C4-2B (cell line): Measurements from ENCODE around the gene USP6NL.

Experiments
- H3K27ac ChIP-seq: fragments of 450-650 bp; 2 replicates; pipeline ENCODE4 v1.5.1; 2017
- ZFX ChIP-seq: fragments of 450-650 bp; IDR thresholded peaks from 2 replicates; pipeline ENCODE4 v1.6.1; 2017
- TF ChIP-seq, protein P1 (sequence below): fragments of 450-650 bp; conservative IDR thresholded peaks from 2 replicates; pipeline ENCODE4 v1.5.1; 2017; ENCODE audit warnings: mild to moderate bottlenecking

Gene USP6NL

DNA sequence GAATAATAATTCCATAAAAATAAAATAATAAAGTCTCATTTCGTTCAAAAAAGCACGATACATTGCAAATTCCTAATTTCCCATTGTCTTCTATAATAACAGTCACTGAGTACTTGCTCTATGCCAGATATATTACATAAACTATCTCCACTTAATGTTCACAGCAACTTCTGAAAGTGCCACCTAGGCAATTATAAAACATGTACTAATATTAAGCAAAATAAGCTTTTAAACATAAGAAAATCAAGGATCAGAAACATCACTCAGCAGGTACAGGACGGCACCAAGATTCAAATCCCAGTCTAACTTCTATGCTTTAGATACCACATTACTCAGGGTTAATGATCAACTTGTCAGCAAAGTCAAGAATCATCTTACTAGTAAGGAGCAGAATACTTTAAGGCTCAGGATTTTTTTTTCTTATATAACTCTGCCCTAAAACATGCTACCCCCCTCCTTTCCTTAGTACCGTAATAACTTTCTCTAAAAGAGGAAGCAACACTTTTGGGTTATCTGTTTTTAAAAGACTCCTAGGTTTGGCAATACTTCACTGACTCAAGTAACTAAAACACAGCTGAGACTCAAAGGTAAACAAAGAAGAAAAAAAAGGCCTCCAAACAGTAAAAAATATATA, 51.3 kb downstream of the USP6NL start:
- TF ChIP-seq ZFX = no peak
- TF ChIP-seq, protein P1, sequence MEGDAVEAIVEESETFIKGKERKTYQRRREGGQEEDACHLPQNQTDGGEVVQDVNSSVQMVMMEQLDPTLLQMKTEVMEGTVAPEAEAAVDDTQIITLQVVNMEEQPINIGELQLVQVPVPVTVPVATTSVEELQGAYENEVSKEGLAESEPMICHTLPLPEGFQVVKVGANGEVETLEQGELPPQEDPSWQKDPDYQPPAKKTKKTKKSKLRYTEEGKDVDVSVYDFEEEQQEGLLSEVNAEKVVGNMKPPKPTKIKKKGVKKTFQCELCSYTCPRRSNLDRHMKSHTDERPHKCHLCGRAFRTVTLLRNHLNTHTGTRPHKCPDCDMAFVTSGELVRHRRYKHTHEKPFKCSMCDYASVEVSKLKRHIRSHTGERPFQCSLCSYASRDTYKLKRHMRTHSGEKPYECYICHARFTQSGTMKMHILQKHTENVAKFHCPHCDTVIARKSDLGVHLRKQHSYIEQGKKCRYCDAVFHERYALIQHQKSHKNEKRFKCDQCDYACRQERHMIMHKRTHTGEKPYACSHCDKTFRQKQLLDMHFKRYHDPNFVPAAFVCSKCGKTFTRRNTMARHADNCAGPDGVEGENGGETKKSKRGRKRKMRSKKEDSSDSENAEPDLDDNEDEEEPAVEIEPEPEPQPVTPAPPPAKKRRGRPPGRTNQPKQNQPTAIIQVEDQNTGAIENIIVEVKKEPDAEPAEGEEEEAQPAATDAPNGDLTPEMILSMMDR = no peak
- H3K27ac ChIP-seq = no peak overlapping the region

DNA sequence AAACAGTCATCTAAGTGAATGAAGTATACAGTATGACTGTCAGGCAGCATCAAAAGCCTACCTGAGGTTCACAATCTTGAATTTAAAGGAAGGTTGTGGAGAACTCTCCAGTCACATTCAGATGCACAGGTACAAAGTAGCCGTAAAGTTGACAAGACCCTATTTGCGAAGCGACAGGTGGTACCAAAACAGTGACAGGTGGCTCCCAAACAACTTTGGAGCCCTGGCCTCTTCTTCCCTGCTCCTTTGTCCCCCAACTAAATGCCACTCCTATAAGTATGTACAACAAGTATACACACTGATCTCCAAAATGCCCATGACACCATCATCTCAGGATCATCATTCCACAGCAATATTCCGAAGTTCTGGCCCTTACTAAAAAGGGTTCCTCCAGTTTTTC, 53.5 kb downstream of the USP6NL start:
- H3K27ac ChIP-seq = no peak overlapping the region
- no peak for TF ChIP-seq ZFX
- TF ChIP-seq, protein P1 = no peak

DNA sequence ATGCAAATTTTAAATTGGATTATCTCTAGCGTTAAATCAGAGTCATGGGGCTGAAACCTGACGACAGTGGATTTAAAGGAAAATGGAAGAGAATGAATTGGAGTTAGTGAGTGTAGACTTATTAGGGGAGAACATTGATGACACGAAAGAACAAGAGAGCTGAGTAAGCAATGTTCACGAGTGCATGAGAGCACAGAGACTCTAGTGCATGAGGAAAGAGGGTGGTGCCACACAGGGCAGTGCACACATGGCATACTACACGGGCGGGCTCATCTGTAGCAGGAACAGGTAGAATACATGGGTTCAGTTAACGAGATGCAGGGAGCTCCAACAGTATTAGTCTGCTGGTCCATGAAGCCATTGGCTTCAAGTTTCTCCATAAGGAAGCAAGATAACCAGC, 53.9 kb downstream of the USP6NL start:
- TF ChIP-seq, protein P1 = no peak
- no peak for TF ChIP-seq ZFX
- no peak overlapping the region for H3K27ac ChIP-seq

DNA sequence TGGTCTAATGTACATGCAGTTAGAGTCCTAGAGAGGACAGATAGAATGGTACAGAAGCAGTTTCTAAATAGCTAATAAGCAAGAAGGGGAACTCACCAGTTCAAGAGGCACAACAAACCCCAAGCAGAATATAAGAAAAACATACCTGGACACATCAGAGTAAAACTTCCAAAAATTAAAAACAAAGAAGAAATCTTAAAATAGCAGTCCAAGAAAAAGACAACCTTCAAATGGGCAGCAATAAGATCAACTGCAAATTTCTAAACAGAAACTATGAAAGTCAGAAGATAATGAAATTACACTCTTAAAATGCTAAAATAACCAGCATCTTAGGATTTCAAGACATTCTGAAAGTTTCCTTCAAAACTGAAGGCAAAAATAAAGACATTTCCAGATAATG, 55.9 kb downstream of the USP6NL start:
- TF ChIP-seq, protein P1 = no peak
- TF ChIP-seq ZFX = no peak
- H3K27ac ChIP-seq = no peak overlapping the region

DNA sequence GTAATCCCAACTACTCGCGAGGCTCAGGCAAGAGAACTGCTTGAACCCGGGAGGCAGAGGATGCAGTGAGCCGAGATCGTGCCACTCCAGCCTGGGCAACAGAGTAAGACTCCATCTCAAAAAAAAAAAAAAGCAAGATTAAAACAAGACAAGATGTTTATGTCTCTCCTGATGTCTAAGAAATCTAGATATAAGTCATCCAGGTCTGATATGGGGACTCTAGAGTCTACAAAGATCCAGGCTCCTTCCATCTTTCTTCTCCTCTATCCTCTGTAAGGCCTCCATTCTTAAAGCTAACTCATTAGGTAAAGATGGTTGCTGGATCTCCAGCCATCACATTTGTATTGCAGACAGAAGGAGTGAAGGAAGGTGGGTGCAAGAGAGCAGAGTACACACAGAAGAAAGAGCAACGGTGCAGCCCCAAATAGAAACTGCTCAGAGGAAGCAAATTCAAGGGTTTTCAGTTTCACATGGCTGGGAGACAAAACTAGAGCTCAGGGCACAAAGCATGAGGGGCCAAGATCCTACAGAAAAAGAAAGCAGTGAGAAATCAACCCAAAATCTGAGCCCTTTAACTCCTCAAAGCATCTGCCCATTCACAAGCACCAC, 57.6 kb downstream of the USP6NL start:
- no peak overlapping the region for H3K27ac ChIP-seq
- TF ChIP-seq ZFX = no peak
- TF ChIP-seq, protein P1 = no peak

DNA sequence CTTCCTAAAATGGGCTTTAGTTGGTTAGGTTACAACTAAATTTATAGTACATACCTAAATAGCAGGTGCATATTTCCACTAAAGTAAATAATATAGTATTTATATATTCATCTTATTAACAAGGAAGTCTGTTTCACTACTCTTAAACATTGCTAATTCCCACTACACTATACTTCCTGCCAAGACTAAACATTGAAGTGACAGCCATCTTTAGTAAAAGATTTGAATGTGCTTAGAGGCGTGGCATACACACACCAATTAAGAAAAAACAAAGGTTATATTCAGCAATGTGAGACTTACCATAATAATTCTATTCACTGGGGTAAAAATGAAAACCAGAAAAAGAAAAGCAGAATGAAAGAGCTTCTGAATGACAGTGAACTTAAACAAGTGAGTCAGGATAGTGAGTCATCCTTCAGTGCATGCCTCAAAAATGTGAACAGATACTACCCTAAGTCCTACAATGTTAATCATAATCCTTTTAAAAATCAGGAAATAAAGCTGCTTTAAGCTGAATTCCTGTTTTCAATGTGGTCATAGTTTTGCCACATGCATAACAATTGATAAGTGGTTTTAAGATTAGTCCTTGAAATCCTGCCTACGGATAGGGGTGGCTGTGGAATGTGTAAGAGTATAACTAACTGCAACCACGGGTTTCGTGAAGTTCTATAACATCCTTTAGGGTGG, 59.4 kb downstream of the USP6NL start:
- TF ChIP-seq ZFX = no peak
- TF ChIP-seq, protein P1 = no peak
- no peak overlapping the region for H3K27ac ChIP-seq

DNA sequence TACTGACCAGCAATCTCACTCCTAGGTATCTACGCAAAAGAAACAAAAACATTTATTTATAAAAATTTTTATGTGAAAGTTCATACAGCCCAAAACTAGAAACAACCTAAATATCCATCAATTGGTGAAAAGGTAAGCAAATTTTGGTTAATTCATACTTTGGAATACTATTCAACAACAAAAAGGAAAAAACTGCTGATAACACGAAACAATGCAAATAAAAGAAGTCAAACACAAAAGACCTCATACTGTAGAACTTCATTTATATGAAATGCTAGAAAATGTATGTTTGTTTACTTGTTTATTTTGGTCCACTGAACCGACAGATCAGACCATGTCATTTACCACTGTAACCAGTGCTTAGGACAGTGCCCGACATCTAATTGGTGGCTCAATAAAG, 60.3 kb downstream of the USP6NL start:
- TF ChIP-seq, protein P1 = no peak
- TF ChIP-seq ZFX = no peak
- no peak overlapping the region for H3K27ac ChIP-seq
